GM21515 (cell line): ENCODE results near the gene GPATCH3.
"Not testable (repeated sequence)": the region's sequence is repeated elsewhere in the genome, so short reads cannot be mapped to it uniquely, and the experiment has no call there.

ENCODE experiments used
- ATAC-seq: cut with Tn5 transposase; IDR thresholded peaks from one replicate; pipeline ENCODE4 v1.9.1; 2021; ENCODE audit not compliant: unreplicated experiment

Gene GPATCH3

DNA sequence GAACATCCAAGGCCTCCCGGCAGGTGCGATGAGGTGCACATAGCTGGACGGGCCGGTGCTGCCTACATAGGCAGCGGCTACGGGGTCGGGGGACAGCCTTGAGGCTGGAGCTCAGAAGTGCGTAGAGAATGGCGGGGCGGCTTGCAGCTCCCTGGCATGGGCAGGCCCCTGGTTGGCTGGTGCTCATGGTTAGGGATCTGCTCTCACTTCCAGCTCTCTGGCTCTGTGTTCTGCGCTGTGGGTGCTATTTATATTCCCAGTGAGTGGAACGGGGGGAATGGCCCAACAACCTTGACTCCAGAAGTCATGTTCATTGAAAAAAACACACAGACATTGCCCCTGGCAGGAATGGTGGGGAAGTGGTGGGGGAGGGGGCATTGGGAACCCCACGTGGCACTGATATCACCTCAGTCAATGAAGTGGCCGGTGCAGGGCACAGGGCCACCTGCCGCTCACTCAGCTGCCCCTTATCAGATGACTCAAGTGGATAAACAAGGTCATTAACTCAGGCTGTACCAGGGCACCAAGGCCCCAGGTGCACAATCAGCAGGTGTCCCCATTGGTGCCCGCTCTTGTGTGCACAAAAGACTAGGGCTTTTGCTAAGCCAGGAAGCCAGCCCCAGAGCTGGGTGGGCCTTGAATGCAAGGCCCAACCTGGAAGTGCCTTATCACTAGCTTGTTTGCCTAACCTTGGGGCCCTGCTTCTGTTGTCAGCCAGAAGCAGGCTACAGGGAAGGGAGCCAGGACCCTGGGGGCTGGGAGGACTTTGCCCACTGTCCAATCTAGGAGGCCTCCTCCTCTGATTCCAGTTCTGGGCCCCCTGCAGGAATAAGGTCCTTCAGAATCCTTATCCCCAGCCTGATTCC, 13.7 kb upstream of the GPATCH3 start, which contains the start of gene NR0B2:
Gene NR0B2, minus strand, starts transcription at position 222 of the 866 bp plus-strand sequence. Its CDS starts 35 bp downstream, at position 187.
- no peak for ATAC-seq

DNA sequence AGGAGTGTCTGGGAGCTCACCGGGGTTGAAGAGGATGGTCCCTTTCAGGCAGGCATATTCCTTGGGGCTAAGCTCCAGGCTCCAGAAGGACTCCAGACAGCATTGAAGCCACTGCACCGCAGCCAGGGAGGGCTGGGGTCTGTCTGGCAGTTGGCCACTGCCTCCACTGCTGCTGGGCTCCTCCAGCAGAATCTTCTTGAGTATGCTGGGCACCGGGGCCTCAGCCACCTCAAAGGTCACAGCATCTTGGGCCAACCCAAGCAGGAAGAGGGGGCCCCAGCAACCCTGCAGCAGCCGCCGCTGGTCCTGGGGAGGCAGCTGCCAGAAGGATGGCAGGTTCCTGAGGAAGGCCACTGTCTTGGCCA, 13.1 kb upstream of the GPATCH3 start:
- no peak for ATAC-seq

DNA sequence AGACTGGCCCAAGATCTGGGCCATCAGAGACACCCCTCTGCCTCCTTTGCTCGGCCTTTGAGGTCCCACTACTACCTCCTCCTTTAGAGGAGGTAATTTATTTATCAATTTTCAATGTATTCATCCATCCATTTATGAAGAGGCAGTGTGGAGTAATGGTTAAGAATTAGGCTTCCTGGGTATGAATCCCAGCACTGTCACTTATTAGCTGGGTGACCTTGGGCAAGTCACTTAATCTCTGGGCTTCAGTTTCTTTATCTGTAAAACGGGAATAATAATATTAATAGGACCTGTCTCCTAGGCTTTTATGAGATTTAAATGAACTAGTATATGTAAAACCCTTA, 11.9 kb upstream of the GPATCH3 start:
- no peak for ATAC-seq

GRCh38 chr1:26911399-26912146, 11.3 kb upstream of the GPATCH3 start:
- no peak for ATAC-seq

DNA sequence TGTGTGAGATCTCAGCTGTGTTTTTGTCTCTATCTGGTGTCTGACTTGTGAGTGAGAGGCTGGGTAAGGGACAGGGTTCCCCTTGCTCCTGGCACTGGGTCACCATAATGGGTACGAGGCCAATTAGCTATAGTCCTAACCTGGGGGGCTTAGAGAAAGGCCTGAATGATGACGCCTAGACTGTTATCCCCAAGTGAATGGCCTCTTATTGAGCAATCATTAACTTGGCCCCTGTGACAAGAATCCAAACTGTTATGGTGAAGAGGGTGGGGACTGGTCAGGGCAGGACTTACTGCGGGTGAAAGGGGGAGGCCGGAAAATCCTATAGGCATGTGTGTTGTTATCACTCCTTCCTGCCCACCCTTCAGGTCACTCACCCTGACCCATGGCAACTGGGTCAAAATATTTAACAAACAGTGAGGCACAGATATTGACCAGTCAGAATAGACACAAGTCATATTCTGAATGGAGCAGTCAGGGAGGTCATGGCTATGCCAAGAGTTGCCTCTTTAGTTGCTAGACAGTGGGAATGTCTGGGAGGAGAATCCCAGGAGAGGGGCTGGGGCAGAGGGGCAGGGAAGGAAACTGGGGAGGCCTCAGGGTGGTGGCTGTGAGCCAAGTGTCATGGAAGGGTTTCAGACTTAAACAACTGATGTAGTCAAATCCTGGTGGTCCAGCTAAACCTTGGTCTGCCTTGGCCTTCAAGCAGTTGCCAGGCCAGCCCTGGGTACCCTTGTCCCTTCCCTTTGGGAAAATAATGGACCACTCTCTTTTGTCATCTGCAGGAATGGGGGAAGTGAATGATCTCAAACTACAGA, 10.3 kb upstream of the GPATCH3 start:
- ATAC-seq: no peak

- no peak for ATAC-seq
Measured at GRCh38 chr1:26909951-26910342, 9.7 kb upstream of the GPATCH3 start.

- ATAC-seq: no peak
Measured at GRCh38 chr1:26907071-26907917, 7.0 kb upstream of the GPATCH3 start.

DNA sequence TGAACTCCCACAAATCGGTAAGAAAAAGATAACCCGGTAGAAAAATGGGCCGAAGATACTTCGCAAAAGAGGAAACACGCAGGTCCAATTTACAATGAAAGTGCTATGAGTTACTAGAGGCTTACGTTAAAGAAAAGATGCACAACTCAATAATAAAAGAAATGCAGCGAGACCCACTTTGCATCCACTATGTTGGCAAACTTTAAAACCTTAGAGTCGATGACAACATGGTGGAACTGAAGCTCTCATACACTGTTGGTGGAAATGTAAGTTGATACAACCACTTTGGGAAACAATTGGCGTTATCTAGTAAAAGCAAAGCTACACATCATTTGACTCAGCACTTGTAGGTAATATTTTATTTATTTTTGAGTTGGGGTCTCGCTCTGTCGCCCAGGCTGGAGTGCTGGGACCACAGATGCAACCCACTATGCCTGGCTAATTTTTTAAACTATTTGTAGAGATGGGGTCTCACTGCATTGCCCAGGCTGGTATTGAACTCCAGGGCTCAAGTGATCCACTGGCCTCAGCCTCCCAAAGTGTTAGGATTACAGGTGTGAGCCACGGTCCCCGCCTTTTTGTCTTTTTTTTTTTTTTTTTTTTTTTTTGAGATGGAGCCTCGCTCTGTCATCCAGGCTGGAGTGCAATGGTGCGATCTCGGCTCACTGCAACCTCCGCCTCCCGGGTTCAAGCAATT, 696 bp upstream of the GPATCH3 start:
- no peak for ATAC-seq

DNA sequence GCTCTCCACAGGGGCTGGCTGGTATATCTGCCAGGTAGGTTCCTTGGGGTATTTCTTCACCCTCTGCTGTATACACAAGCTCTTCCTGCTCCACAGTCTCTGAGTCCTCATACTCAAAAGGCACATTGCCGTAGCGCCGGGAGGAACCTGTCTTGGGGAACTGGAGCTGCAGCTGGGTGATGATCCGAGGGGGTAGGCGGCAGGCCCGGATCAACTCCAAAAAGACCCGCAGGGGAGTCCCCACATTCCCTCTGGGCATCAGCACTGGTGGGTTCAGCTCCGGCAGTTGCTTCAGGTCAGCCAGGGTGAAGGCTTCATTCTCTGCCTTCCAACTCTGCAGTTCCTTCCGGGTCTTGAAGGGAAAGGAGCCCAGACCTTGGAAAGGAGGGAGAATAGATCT, 2.9 kb downstream of the GPATCH3 start:
- no peak for ATAC-seq

GRCh38 chr1:26894263-26894662, 6.0 kb downstream of the GPATCH3 start:
- no peak for ATAC-seq

DNA sequence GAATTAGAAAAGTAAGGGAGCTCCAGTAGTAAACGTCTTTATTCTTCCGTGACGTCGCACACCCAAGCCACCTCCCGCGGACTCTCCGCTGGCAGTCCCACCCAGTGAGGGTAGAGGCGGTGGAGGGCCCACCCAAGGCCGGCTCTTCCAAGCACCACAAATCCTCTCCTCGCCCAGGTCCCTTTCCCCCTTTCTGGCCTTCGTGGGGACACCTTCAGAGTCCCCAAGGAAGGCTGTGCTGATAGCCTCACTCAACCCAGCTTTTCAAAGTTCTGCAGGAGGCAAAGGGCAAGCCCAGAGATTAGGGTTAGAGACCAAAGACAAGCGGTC, 9.8 kb downstream of the GPATCH3 start:
- no peak for ATAC-seq

DNA sequence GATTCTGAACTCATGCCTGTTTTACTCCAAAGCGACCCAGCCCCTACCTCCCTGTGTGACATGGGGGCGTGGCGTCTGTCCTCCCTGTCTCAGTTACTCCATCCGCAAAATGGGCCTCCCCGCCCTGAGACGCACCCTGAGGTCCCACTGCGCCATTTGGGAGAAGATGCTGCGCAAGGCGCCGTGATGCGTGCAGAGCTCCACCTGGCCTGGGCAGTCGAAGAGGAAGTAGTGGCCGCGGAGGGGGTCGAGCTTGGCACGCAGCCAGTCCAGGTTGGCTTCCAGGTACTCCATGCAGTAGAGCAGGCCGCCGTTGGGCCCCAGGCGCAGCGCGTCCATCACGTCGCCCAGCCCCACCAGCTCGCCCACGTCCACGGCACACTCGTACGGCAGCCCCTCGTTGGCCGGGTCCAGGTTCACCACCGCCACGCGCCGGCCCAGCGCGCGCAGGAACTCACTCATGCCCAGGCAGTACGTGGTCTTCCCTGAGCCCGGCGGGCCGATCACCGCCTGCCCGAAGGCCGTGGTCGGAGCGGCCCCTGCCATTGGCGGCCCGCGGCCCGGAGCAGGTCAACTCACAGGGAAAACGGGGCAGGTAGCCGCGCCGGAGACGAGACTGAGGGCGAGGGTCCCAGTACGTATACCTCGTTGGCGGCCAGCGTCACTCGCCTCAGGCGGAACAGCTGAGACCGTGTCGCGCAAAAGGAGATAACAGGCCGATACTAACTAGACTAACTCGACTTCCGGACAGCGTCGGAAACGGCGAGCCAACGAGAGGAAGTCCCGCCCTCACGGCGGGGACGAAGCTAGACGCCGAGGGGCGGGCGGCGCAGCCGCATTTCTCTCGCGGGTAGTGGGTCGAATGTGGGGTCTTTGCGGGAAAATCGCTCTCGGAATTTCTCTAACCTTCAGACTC, 10.5 kb downstream of the GPATCH3 start, which contains the start of gene GPN2:
Gene GPN2, minus strand, starts transcription at position 733 of the 916 bp plus-strand sequence. Its CDS starts 187 bp downstream, at position 546.
- ATAC-seq: peak; percentile 89

DNA sequence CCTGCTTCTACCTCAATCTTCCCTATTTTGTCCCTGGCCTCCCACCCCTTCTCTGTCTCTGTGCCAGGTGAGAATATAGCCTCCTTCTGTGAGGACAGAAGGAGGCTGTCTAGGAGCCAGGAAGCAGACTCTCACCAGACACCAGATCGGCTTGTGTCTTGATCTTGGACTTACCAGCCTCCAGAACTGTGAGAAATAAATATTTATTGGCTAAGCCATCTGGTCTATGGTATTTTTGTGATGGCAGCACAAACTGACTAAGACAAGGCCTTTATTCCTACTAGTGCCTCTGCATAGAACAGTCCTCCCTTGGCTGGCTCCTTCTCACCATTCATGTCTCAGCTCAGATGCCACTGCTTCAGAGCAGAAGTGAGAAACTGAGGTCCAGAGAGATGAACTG, 12.0 kb downstream of the GPATCH3 start:
- no peak for ATAC-seq

- ATAC-seq: no peak
Measured at GRCh38 chr1:26887125-26887524, 13.1 kb downstream of the GPATCH3 start.

GRCh38 chr1:26882696-26883463, 17.4 kb downstream of the GPATCH3 start:
- ATAC-seq: no peak

GRCh38 chr1:26881611-26882010, 18.7 kb downstream of the GPATCH3 start:
- not testable (repeated sequence) for ATAC-seq

DNA sequence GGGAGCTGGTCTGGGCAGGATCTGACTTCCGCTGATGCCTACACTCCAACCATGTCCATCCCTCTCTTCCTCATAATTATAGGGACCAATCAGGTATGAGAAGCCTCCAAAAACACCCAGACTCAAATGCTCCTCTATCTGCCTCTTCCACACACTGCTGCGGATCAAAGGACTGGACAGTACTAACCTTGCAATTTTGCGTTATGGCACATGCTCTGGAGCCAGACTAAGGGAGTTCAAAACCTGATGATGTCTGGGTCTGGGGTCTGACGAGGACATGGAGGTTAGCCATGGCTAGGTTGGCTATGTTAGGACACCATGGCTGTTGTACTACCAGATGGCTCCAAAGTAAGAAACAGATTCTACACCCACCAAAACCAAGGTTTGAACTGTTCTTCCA, 20.5 kb downstream of the GPATCH3 start:
- ATAC-seq: no peak

GRCh38 chr1:26877326-26877725, 22.9 kb downstream of the GPATCH3 start:
- no peak for ATAC-seq
